ENCODE measurements around the gene NAT9.

Gene NAT9

GRCh38 chr17:74776044-74776962, at the start of gene NAT9:
NAT9 (minus strand) TSS chr17:74776345; CDS start chr17:74775698, 647 bp downstream.
- peak; percentile 98 for DNase-seq (ENCODE audit: low spot score)

- DNase-seq (ENCODE audit: low spot score) = no peak
These were observed 48.9 kb upstream of the NAT9 start for GRCh38 chr17:74824961-74825627.

GRCh38 chr17:74822939-74823367, 46.8 kb upstream of the NAT9 start:
- DNase-seq (ENCODE audit: low spot score) = no peak

- DNase-seq (ENCODE audit: low spot score) = no peak
These were observed 46.3 kb upstream of the NAT9 start for GRCh38 chr17:74822335-74822938.

GRCh38 chr17:74821655-74822334, 45.6 kb upstream of the NAT9 start:
- DNase-seq (ENCODE audit: low spot score) = no peak

- no peak for DNase-seq (ENCODE audit: low spot score)
These were observed 43.8 kb upstream of the NAT9 start for GRCh38 chr17:74819801-74820436.

- DNase-seq (ENCODE audit: low spot score) = no peak
These were observed 42.3 kb upstream of the NAT9 start for GRCh38 chr17:74818291-74818938.

GRCh38 chr17:74816905-74817620, 40.9 kb upstream of the NAT9 start:
- DNase-seq (ENCODE audit: low spot score) = no peak

GRCh38 chr17:74815550-74816370, 39.6 kb upstream of the NAT9 start:
- DNase-seq (ENCODE audit: low spot score) = no peak

GRCh38 chr17:74815067-74815466, 38.9 kb upstream of the NAT9 start:
- DNase-seq (ENCODE audit: low spot score) = no peak

GRCh38 chr17:74814453-74814852, 38.3 kb upstream of the NAT9 start:
- DNase-seq (ENCODE audit: low spot score) = no peak

- DNase-seq (ENCODE audit: low spot score) = no peak
These were observed 36.2 kb upstream of the NAT9 start for GRCh38 chr17:74812109-74813009.

GRCh38 chr17:74810699-74811485, 34.7 kb upstream of the NAT9 start:
- no peak for DNase-seq (ENCODE audit: low spot score)

- no peak for DNase-seq (ENCODE audit: low spot score)
These were observed 32.7 kb upstream of the NAT9 start for GRCh38 chr17:74808714-74809430.

GRCh38 chr17:74807925-74808324, 31.8 kb upstream of the NAT9 start:
- no peak for DNase-seq (ENCODE audit: low spot score)

- no peak for DNase-seq (ENCODE audit: low spot score)
These were observed 31.3 kb upstream of the NAT9 start for GRCh38 chr17:74807441-74807840.

GRCh38 chr17:74806334-74806733, 30.2 kb upstream of the NAT9 start:
- DNase-seq (ENCODE audit: low spot score) = no peak

All from CD4-positive, alpha-beta T cell treated with Interleukin-2 at 100 ng/mL for 4 hours (primary cell).